Thoracic aorta (tissue), 2 donors: ENCODE results near the gene ZC3H12C. TPM values are rescaled to one million over a fixed set of nuclear protein-coding genes. Genes with fewer than 3 reads are reported as not detected.

Experiments used
- ATAC-seq: fragments of 150-250 bp; one replicate; pipeline ENCODE4 v1.8.0; 2017; ENCODE audit warnings: low read depth; ENCODE audit not compliant: insufficient number of reproducible peaks, low FRiP score
- DNase-seq: peaks from one replicate; pipeline ENCODE4 v3.0.0-alpha.2; 2020; ENCODE audit warnings: low spot score
- H3K27ac ChIP-seq, 2 donors: fragments of 200-600 bp; sonication (generic); 1 replicate in 1 of 2; 2 replicates in 1 of 2; pipeline ENCODE4 v1.5.1; 2016; ENCODE audit warnings: mild to moderate bottlenecking in 2 of 2, moderate library complexity in 2 of 2
- H3K27me3 ChIP-seq: fragments of 200-600 bp; sonication (generic); replicated peaks from 2 replicates; pipeline ENCODE4 v1.6.0; 2016; ENCODE audit warnings: mild to moderate bottlenecking; ENCODE audit not compliant: insufficient read depth
- H3K36me3 ChIP-seq: fragments of 200-600 bp; sonication (generic); one replicate; pipeline ENCODE4 v1.5.1; 2016
- H3K4me1 ChIP-seq, 2 donors: fragments of 200-600 bp; sonication (generic); 1 replicate in 1 of 2; 2 replicates in 1 of 2; pipeline versions ENCODE4 v1.5.1 to v1.6.0; 2016; ENCODE audit warnings: low read depth in 2 of 2, mild to moderate bottlenecking in 1 of 2; ENCODE audit not compliant: control insufficient read depth in 1 of 2
- H3K4me3 ChIP-seq: fragments of 200-600 bp; sonication (generic); 2 replicates; pipeline ENCODE4 v1.5.1; 2016; ENCODE audit warnings: mild to moderate bottlenecking
- H3K9me3 ChIP-seq: fragments of 200-600 bp; sonication (generic); 2 replicates; pipeline ENCODE4 v1.5.1; 2016
- total RNA-seq, 2 donors: library from RNA; depleted of rRNA; stranded (reverse); fragments of >200 nt; gene quantifications; one replicate each; pipeline versions ENCODE4 v1.1.0 to v1.2.3, GENCODE V29; 2016
- TF ChIP-seq, protein P1 (sequence below): fragments of 200-600 bp; sonication (generic); IDR thresholded peaks from one replicate; pipeline ENCODE4 v1.5.1; 2019; ENCODE audit warnings: antibody characterized with exemption

ZC3H12C gene
- total RNA-seq, 2 donors from 2014 or later: 13.6 to 13.7 TPM

DNA sequence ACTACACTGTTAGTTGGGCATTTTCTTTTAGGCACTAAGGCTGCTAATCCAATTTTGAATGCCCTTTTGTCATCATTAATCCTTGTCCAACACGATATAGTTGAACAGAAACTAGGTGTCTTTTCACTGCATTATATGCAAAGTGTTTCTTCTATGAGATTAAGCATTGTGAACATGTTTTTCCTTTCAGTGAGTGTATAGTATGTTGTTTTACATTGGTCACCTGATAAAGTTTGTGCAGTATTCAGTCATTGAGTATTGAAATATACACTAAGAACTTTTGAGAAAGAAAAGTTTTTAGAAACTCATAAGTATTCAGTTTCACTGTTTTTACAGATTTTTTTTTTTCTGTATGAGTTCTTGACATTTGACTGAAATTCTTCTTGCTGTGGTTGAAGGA, 59.0 kb downstream of the ZC3H12C start:
- H3K4me1 ChIP-seq: peaks cover 9 to 18% of the 10 kb centered on the region in 2 donors
- no peaks in the 10 kb centered on the region for H3K36me3 ChIP-seq
- TF ChIP-seq, protein P1, sequence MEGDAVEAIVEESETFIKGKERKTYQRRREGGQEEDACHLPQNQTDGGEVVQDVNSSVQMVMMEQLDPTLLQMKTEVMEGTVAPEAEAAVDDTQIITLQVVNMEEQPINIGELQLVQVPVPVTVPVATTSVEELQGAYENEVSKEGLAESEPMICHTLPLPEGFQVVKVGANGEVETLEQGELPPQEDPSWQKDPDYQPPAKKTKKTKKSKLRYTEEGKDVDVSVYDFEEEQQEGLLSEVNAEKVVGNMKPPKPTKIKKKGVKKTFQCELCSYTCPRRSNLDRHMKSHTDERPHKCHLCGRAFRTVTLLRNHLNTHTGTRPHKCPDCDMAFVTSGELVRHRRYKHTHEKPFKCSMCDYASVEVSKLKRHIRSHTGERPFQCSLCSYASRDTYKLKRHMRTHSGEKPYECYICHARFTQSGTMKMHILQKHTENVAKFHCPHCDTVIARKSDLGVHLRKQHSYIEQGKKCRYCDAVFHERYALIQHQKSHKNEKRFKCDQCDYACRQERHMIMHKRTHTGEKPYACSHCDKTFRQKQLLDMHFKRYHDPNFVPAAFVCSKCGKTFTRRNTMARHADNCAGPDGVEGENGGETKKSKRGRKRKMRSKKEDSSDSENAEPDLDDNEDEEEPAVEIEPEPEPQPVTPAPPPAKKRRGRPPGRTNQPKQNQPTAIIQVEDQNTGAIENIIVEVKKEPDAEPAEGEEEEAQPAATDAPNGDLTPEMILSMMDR: no peak
- DNase-seq (no peak), ATAC-seq (no peak)
- no peak overlapping the region for H3K4me3 ChIP-seq
- H3K9me3 ChIP-seq: no peaks in the 10 kb centered on the region
- no peak overlapping the region for H3K27ac ChIP-seq
- H3K27me3 ChIP-seq: no peaks in the 10 kb centered on the region

DNA sequence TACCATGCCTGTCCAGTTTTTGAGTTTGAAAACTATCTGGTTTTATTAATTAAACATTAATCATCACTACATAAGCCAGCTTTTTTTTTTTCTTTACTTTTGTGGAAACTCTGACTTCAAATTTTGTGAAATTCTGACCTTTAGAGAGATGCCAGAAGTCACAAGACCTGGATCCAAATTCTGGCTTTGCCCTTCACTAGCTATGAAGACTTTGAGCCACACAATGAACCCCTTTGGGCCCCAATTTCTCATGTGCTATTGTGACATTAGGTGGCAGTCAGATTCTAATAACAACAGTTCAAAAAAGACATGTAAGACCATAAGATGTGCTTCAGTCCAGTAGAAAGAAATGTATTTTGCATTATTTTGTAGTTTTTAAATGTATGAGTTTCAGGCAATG, 60.3 kb downstream of the ZC3H12C start:
- no peak overlapping the region for H3K27ac ChIP-seq
- no peaks in the 10 kb centered on the region for H3K27me3 ChIP-seq
- H3K9me3 ChIP-seq: no peaks in the 10 kb centered on the region
- no peak overlapping the region for H3K4me3 ChIP-seq
- H3K36me3 ChIP-seq: no peaks in the 10 kb centered on the region
- H3K4me1 ChIP-seq: peaks cover under 1 to 8% of the 10 kb centered on the region in 2 donors
- DNase-seq: no peak
- no peak for ATAC-seq
- TF ChIP-seq, protein P1: no peak

DNA sequence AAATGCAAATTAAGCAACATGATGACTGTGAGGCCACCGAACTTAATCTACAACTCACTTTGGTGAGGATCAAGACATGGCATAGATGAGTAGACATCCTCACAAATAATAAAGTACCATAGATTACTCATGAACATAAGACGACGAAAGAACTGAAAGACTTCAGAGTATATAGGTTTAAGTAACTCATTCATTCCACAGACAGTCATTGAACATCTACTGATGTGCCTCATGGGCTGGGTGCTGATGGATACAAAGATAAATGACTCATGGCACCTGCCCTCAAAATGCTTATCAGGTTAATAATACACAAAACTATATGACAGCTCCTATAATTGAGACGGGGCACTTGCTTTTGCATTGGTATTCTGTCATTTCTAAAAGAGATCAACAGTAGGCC, 63.3 kb downstream of the ZC3H12C start:
- H3K9me3 ChIP-seq: no peaks in the 10 kb centered on the region
- DNase-seq: no peak
- peaks cover 7% of the 10 kb centered on the region for H3K36me3 ChIP-seq
- no peaks in the 10 kb centered on the region for H3K4me1 ChIP-seq
- no peak overlapping the region for H3K27ac ChIP-seq
- TF ChIP-seq, protein P1: no peak
- H3K4me3 ChIP-seq: no peak overlapping the region
- no peaks in the 10 kb centered on the region for H3K27me3 ChIP-seq
- ATAC-seq: no peak

DNA sequence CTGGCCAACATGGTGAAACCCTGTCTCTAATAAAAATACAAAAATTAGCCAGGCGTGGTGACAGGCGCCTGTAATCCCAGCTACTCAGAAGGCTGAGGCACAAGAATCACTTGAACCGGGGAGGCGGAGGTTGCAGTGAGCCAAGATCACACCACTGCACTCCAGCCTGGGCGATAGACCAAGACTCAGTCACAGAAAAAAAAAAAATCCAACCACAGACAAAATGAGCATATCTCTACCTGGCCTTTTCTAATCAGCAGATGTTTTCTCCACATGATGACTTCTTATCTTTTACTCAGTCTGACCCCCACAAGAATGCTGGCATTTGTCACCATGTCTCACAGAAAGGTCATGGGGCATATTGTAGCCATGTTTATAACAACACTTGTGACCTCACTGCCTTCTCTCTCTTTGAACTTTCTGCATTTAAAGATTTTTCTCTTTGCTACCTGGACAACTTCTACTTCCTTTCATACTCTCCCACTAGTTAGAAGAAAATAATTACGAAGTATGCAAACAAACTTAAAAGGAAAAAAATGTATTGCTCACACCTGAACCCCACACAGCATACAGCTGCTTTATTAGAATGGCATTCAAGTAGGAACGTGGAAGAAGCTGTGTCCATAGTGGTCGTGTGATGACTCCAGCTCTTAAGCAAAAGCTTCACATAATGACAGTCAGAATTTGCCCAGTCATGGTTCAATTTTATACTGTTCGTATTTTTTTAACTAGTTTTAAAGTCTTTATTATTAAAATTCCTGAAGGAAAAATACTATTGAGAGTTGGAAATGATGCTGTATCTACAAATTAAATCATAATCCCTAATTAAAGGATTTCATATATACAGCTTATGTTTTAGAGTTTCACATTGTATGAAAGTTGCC, 65.4 kb downstream of the ZC3H12C start:
- TF ChIP-seq, protein P1: no peak
- Histone ChIP-seq H3K4me3 (no peak overlapping the region), H3K4me1 (no peaks in the 10 kb centered on the region), H3K27me3 (no peaks in the 10 kb centered on the region), H3K27ac (no peak overlapping the region), H3K36me3 (peaks cover 7% of the 10 kb centered on the region), H3K9me3 (no peaks in the 10 kb centered on the region)
- DNase-seq (no peak), ATAC-seq (no peak)

DNA sequence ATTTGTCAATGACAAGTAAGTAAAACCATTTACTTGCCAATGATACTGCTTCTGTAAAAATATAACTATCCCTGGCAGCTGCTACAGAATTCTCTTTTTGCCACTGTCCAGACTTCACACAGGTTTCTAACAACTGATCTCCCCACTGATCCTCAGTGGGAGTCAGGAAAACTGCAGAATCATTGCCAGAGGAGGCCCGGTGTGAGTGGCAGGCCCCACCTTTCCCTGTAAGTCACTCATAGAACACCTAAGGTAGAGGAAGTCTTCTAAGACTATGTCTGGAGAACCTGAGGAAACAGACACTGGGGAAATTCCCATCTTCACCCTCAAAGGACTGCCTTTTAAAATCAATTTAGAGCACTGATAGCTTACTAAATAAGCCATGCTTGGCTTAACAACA, 66.3 kb downstream of the ZC3H12C start:
- TF ChIP-seq, protein P1: no peak
- Histone ChIP-seq H3K4me3 (no peak overlapping the region), H3K9me3 (no peaks in the 10 kb centered on the region), H3K27ac (no peak overlapping the region), H3K36me3 (peaks cover 11% of the 10 kb centered on the region), H3K27me3 (no peaks in the 10 kb centered on the region), H3K4me1 (no peaks in the 10 kb centered on the region)
- no peak for ATAC-seq
- DNase-seq: no peak
